Hematopoietic multipotent progenitor cell (in vitro differentiated cells): Measurements from ENCODE around the gene ERC2. TPM values are rescaled to one million over a fixed set of nuclear protein-coding genes. Genes with fewer than 3 reads are reported as not detected.
"Not testable (repeated sequence)": the region's sequence is repeated elsewhere in the genome, so short reads cannot be mapped to it uniquely, and the experiment has no call there.

ENCODE experiments used
- DNase-seq, 3 donors: peaks; one replicate each; pipeline ENCODE4 v3.0.0-alpha.2; 2011 to 2015; ENCODE audit warnings: low read depth in 2 of 3, low spot score in 2 of 3
- total RNA-seq: library from RNA; depleted of rRNA; stranded (reverse); fragments of >200 nt; gene quantifications from one replicate; pipeline ENCODE4 v1.2.3, GENCODE V29; 2012

ERC2 gene
- total RNA-seq, 1 donor = 0.54 TPM

GRCh38 chr3:56268616-56269383 lies 199.5 kb downstream of the ERC2 start:
- no peak for DNase-seq

DNA sequence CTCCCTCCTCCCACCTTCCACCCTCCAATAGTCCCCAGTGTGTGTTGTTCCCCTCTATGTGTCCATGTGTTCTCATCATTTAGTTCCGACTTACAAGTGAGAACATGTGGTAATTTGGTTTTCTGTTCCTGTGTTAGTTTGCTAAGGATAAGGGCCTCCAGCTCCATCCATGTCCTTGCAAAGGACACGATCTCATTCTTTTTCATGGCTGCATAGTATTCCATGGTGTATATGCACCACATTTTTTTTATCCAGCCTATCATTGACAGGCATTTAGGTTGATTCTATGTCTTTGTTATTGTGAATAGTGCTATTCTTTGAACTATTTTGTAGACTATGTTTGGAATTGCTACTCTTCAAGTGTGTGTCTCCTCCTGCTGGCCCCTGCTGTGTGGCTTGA lies 206.4 kb downstream of the ERC2 start:
- not testable (repeated sequence) for DNase-seq

DNA sequence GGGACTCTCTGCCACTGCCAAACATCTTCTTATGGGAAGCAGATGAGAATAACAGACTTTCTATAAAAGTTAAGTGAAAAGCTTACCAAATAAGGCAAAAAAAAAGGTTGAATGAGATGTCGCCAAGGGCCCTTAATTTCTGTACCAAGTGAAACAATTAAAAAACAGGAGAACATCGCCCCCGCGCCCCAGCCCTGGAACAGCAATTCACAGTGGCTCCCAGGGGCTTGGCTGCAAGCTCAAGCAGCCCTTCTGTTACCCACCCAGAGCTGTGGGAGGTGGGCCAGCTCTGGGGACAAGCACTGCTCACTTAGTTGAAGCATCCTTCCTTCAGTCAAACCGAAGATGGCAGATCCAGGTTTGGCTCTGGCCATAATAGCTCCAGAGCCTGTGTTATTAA lies 208.0 kb downstream of the ERC2 start:
- DNase-seq = no peak

GRCh38 chr3:56257826-56258225 lies 210.4 kb downstream of the ERC2 start:
- DNase-seq = no peak

- DNase-seq = peak in 1 of 3 donors; percentile 6
These were observed 213.4 kb downstream of the ERC2 start for GRCh38 chr3:56254835-56255234.

DNA sequence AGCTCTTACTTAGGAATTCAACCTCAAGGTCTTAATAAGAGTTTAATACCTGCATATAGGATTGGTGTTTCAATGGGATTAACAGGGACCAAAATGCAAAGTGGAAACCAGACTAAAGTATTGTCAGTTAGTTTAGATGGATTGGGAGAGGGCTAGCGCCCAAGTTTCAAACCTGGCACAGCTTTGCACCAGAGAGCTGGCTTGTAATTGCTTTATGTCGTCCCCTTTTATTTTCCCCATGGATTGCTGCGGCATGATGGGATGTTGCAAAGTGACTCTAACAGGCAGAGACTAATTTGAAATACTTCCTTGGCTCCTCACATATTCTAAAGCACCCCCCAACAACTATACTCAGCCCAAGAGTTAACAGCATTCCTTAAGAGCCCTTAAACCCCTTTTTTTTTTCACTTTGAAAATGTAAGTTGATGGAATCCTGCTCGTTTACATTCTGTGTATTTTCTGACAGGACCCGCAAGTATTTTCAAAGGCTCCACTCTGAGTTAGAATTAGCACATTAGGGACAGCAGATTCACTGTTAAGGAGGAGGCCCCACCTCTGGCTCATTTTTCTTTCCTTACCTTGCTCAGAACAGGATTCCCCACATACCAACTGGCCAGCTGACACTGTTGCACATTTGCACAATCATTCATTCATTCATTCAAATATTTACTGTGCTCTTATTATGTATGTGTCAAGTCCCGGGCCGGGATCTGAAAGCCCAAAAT lies 214.2 kb downstream of the ERC2 start:
- no peak for DNase-seq

DNA sequence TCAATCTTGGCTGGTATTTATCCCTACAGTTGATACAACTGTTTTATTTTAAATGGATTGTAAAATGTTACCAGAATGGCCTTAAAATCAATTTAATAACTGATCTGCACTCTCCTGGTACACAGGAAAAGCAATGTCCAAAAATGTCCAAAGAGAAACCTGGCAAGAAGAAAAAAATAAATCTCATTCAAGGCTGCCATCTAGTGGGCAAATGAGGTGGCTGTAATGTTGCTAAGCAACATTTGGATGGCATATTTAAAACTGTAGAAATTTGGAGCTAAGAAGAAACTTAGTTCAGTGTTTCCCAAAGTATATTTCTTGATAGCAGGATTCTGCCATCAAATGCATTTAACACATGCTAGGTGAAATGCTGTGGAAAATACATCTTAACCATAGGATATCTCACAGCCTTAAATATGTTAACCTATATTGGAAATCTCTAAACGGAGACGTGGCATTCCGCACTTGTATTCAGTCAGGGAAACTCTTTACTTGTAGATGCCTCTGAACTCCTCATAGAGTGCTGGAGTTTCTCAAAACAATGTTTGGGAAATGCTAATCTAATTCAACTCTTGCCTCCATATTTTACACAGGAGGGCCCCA lies 216.8 kb downstream of the ERC2 start:
- peak; percentile 0 to 57 (median 14) for DNase-seq

GRCh38 chr3:56248021-56248420 lies 220.2 kb downstream of the ERC2 start:
- DNase-seq = no peak

DNA sequence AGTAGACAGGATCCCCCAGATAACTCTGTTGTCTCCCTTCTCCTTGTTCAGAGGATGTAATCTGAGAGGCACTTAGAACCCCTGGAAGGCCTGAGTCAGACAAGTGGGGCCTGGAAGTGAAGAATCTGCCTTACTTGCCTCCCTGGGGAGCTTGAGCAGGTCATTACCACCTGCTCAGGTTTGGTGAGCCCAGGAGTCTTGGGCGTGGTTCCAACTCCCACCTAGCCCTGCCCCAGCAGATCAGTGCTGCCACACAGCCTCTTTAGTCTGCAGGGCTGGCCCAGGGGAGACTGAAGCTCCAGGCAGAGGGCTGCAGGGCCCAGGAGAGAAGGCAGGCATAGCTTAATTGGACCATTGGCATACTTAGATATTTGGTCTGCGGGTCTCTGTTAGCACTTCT lies 230.0 kb downstream of the ERC2 start:
- DNase-seq = no peak

DNA sequence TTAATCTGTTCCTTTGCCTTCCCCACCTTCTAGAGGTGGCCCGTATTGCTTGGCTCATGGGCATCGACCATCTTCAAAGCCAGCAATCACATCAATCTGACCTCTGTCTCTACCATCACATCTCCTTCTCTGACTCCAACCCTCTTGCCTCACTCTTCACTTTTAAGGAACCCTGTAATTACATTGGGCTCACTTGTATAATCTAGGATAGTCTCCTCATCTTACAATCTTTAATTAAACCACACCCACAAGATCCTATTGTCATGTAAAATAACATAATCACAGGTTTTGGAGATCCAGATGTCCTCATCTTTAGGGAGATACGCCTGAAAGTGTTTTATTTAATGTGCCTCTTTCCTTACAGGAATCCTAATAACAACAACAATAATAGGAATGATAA lies 234.5 kb downstream of the ERC2 start:
- DNase-seq = no peak

DNA sequence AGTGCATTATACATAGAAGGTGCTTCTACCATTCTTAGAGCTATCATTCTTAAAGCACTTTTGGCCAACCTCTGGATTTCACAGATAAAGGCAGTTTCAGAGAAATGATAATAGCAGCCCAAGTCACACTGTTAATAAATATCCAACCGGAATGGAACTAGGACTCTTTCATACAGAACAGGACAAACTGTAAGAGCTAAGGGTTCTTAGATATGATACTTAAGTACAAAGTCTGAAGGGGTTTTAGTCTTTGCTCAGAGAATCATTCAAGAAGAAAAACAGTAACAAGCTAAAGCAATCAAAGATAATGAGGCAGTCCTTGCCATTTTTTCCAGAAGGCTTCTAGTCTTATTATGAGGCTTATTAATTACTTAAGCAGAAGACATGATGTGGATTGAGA lies 239.0 kb downstream of the ERC2 start:
- DNase-seq = no peak

DNA sequence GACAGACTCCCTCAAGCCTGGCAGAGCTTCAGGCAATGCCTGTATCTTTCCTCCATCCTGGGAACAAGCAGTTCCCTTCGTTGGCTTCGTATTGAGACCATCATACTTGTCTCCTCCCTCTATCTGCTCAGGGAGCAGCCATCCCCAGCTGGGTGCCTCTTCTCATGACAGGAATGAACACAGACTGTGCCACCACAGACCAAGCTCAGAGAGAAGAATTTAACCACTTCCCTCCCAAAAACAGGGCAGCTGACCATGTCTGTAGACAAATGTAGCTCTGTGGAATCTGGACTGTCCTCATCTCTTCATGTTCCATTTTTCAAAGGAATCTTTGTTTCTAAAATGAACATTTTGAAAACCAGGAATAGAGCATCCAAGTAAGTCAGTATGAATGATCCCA lies 245.4 kb downstream of the ERC2 start:
- no peak for DNase-seq

GRCh38 chr3:56219894-56220805 lies 248.1 kb downstream of the ERC2 start:
- DNase-seq = no peak

- DNase-seq = no peak
These were observed 258.1 kb downstream of the ERC2 start for GRCh38 chr3:56209982-56210751.

- no peak for DNase-seq
These were observed 260.3 kb downstream of the ERC2 start for GRCh38 chr3:56207922-56208321.

- DNase-seq = no peak
These were observed 262.9 kb downstream of the ERC2 start for GRCh38 chr3:56205406-56205805.

DNA sequence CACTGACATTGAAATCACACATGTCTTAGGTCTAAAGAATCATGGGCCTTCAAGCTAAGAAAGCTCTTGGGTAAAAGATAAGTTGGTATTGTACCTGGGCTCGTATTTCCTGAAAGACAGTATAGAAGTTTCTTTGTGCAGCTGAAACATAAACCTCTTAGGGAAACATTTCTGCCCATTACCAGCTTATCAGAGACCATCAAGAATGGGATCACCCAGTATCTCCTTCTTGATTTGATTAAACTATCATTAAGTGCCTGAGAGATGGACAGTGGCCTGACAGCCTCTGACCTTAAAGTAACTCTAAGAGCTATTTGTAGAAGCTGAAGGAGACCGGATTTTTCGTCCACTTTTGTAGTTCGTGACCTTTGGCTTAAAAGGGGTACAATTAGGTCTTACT lies 265.3 kb downstream of the ERC2 start:
- DNase-seq = no peak

- no peak for DNase-seq
These were observed 266.9 kb downstream of the ERC2 start for GRCh38 chr3:56201407-56201806.

DNA sequence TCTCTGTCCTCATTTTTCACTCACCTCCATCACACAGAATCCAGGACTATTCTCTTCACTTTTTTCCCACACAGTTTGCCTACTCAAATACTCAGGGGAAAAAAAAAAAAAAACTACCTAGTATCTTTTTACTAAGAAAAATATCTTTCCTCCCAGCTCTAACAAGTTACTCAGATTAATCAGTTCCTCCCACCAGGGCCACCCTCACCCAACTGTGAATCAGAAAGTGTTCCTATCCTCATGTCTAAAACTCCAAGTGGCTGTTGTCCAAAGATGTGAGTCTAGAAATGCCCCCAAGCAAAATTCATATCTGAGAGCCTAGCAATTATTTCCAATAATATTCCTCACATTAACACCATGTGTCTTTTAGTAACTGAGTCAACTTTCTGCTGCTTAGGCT lies 268.0 kb downstream of the ERC2 start:
- DNase-seq = no peak

GRCh38 chr3:56197991-56198390 lies 270.3 kb downstream of the ERC2 start:
- DNase-seq = no peak
